ENCODE results near the gene ADSS1.
A peak's percentile ranks its signal among the peaks of the same experiment; 100 is the strongest.

ADSS1 gene

GRCh38 chr14:104734991-104735779 lies 11.2 kb downstream of the ADSS1 start:
- no peak for DNase-seq (ENCODE audit: low spot score)
- no peak for TF ChIP-seq CTCF (IDR thresholded peaks at IDR 0.05)
- Histone ChIP-seq H3K4me3 (no peak overlapping the region), H3K27ac (peak overlapping the region; percentile 80 to 94)

GRCh38 chr14:104735830-104736642 lies 12.0 kb downstream of the ADSS1 start:
- peak; percentile 98 for DNase-seq (ENCODE audit: low spot score)
- no peak for TF ChIP-seq CTCF (IDR thresholded peaks at IDR 0.05)
- peak overlapping the region; percentile 41 for H3K4me3 ChIP-seq
- H3K27ac ChIP-seq = peak overlapping the region; percentile 80 to 94

- TF ChIP-seq CTCF (IDR thresholded peaks at IDR 0.05) = no peak
- no peak overlapping the region for H3K4me3 ChIP-seq
- no peak for DNase-seq (ENCODE audit: low spot score)
- peak overlapping the region in 1 of 2 donors; percentile 13 for H3K27ac ChIP-seq
Measured at GRCh38 chr14:104738375-104739019, 14.5 kb downstream of the ADSS1 start.

- no peak for TF ChIP-seq CTCF (IDR thresholded peaks at IDR 0.05)
Measured at GRCh38 chr14:104739026-104739425, 15.0 kb downstream of the ADSS1 start.

GRCh38 chr14:104739546-104740516 lies 15.8 kb downstream of the ADSS1 start:
- no peak for DNase-seq (ENCODE audit: low spot score)
- Histone ChIP-seq H3K27ac (no peak overlapping the region), H3K4me3 (no peak overlapping the region)
- no peak for TF ChIP-seq CTCF (IDR thresholded peaks at IDR 0.05)

More at GRCh38 chr14:104739026-104739425, 15.0 kb downstream of the ADSS1 start:
- no peak overlapping the region for H3K4me3 ChIP-seq
- no peak for DNase-seq (ENCODE audit: low spot score)
- no peak overlapping the region for H3K27ac ChIP-seq

- DNase-seq (ENCODE audit: low spot score) = no peak
- H3K27ac ChIP-seq = no peak overlapping the region
Measured at GRCh38 chr14:104741108-104741802, 17.2 kb downstream of the ADSS1 start.

More at GRCh38 chr14:104741108-104741802, 17.2 kb downstream of the ADSS1 start:
- no peak for TF ChIP-seq CTCF (IDR thresholded peaks at IDR 0.05)
- no peak overlapping the region for H3K4me3 ChIP-seq
